H9 (cell line): ENCODE results near the gene TPGS2. TPM values are rescaled to one million over a fixed set of nuclear protein-coding genes. Genes with fewer than 3 reads are reported as not detected.

Source experiments
- DNase-seq: peaks from one replicate; pipeline ENCODE4 v3.0.0-alpha.2; 2017
- H2AFZ ChIP-seq: one replicate; pipeline ENCODE4 v1.6.1; 2013; ENCODE audit warnings: mild to moderate bottlenecking, low read length, control low read depth, moderate library complexity
- H2AK5ac ChIP-seq: 2 replicates; pipeline ENCODE4 v1.6.1; 2013; ENCODE audit warnings: low read length, control low read depth, mixed read lengths; ENCODE audit not compliant: insufficient read length
- H2BK120ac ChIP-seq: one replicate; pipeline ENCODE4 v1.6.1; 2013; ENCODE audit warnings: low read depth, mild to moderate bottlenecking, low read length, control low read depth, inconsistent platforms; ENCODE audit not compliant: poor library complexity, severe bottlenecking
- H2BK12ac ChIP-seq: 2 replicates; pipeline ENCODE4 v1.6.1; 2013; ENCODE audit warnings: low read length, control low read depth, mixed read lengths, low read depth; ENCODE audit not compliant: insufficient read length
- H2BK15ac ChIP-seq: 2 replicates; pipeline ENCODE4 v1.6.1; 2013; ENCODE audit warnings: low read depth, low read length, control low read depth
- H2BK20ac ChIP-seq: one replicate; pipeline ENCODE4 v1.6.1; 2013; ENCODE audit warnings: low read depth, mild to moderate bottlenecking, low read length, control low read depth, inconsistent platforms; ENCODE audit not compliant: poor library complexity, severe bottlenecking
- H2BK5ac ChIP-seq: 2 replicates; pipeline ENCODE4 v1.6.1; 2013; ENCODE audit warnings: low read length, control low read depth, mixed read lengths; ENCODE audit not compliant: insufficient read length
- H3K14ac ChIP-seq: 2 replicates; pipeline ENCODE4 v1.6.1; 2013; ENCODE audit warnings: low read length, control low read depth; ENCODE audit not compliant: insufficient read depth
- H3K18ac ChIP-seq: 2 replicates; pipeline ENCODE4 v1.6.1; 2013; ENCODE audit warnings: low read depth, mild to moderate bottlenecking, mixed read lengths, low read length, control low read depth; ENCODE audit not compliant: insufficient read length
- H3K23ac ChIP-seq: 2 replicates; pipeline ENCODE4 v1.6.1; 2013; ENCODE audit warnings: low read length, control low read depth, mixed read lengths, low read depth; ENCODE audit not compliant: insufficient read length
- H3K23me2 ChIP-seq: 2 replicates; pipeline ENCODE4 v1.6.1; 2013; ENCODE audit warnings: low read depth, mild to moderate bottlenecking, mixed read lengths, low read length, control low read depth; ENCODE audit not compliant: insufficient read length, poor library complexity, severe bottlenecking
- H3K27ac ChIP-seq: 2 replicates; pipeline ENCODE4 v1.5.1; 2013; ENCODE audit warnings: low read length, control low read depth, mixed read lengths, low read depth; ENCODE audit not compliant: insufficient read length
- H3K27me3 ChIP-seq: 2 replicates; pipeline ENCODE4 v1.6.1; 2013; ENCODE audit warnings: low read length, control low read depth, inconsistent platforms; ENCODE audit not compliant: insufficient read depth
- H3K4ac ChIP-seq: 2 replicates; pipeline ENCODE4 v1.6.1; 2013; ENCODE audit warnings: low read depth, mild to moderate bottlenecking, control low read depth, inconsistent platforms, low read length, moderate library complexity
- H3K4me1 ChIP-seq: 2 replicates; pipeline ENCODE4 v1.6.1; 2013; ENCODE audit warnings: low read length, control low read depth, inconsistent platforms; ENCODE audit not compliant: insufficient read depth
- H3K4me2 ChIP-seq: 2 replicates; pipeline ENCODE4 v1.6.1; 2013; ENCODE audit warnings: low read length, control low read depth, mixed read lengths; ENCODE audit not compliant: insufficient read length, insufficient read depth
- H3K56ac ChIP-seq: 2 replicates; pipeline ENCODE4 v1.6.1; 2013; ENCODE audit warnings: low read depth, mild to moderate bottlenecking, mixed read lengths, low read length, control low read depth; ENCODE audit not compliant: insufficient read length
- H3K79me1 ChIP-seq: 2 replicates; pipeline ENCODE4 v1.6.1; 2013; ENCODE audit warnings: low read depth, mild to moderate bottlenecking, moderate library complexity, low read length, control low read depth, inconsistent platforms; ENCODE audit not compliant: insufficient read depth, poor library complexity, severe bottlenecking
- H3K79me2 ChIP-seq: 2 replicates; pipeline ENCODE4 v1.6.1; 2013; ENCODE audit warnings: low read length, control low read depth, inconsistent platforms; ENCODE audit not compliant: insufficient read depth
- H3K9ac ChIP-seq: 2 replicates; pipeline ENCODE4 v1.6.1; 2013; ENCODE audit warnings: low read length, control low read depth, mixed read lengths; ENCODE audit not compliant: insufficient read length; ENCODE audit errors: extremely low read depth
- H3K9me3 ChIP-seq: one replicate; pipeline ENCODE4 v1.6.1; 2013; ENCODE audit warnings: low read depth, low read length, inconsistent platforms; ENCODE audit not compliant: control insufficient read depth
- H3T11ph ChIP-seq: one replicate; pipeline ENCODE4 v1.6.1; 2013; ENCODE audit warnings: mild to moderate bottlenecking, low read length, control low read depth, inconsistent platforms
- H4K20me1 ChIP-seq: one replicate; pipeline ENCODE4 v1.6.1; 2013; ENCODE audit not compliant: control insufficient read depth, insufficient read length, insufficient read depth
- H4K5ac ChIP-seq: 2 replicates; pipeline ENCODE4 v1.6.1; 2013; ENCODE audit warnings: low read depth, mild to moderate bottlenecking, mixed read lengths, low read length, control low read depth; ENCODE audit not compliant: insufficient read length
- H4K8ac ChIP-seq: replicated peaks from 2 replicates; pipeline ENCODE4 v1.6.1; 2013; ENCODE audit warnings: low read length, control low read depth, mixed read lengths, low read depth; ENCODE audit not compliant: insufficient read length
- H4K91ac ChIP-seq: 2 replicates; pipeline ENCODE4 v1.6.1; 2013; ENCODE audit warnings: low read depth, mild to moderate bottlenecking, moderate library complexity, mixed read lengths, low read length, control low read depth; ENCODE audit not compliant: insufficient read length
- H3K27ac Mint-ChIP-seq, 3 experiments: 2 replicates in 2 of 3; 3 replicates in 1 of 3; pipeline ENCODE4 v1.8.0; 2020 to 2021; ENCODE audit warnings: mixed read lengths in 3 of 3, mild to moderate bottlenecking in 1 of 3, moderate library complexity in 1 of 3
- H3K27me3 Mint-ChIP-seq: 2 replicates; pipeline ENCODE4 v1.8.0; 2021; ENCODE audit warnings: low read depth, mild to moderate bottlenecking, moderate library complexity, mixed read lengths
- H3K36me3 Mint-ChIP-seq, 3 experiments: 2 replicates in 2 of 3; 3 replicates in 1 of 3; pipeline ENCODE4 v1.8.0; 2020 to 2021; ENCODE audit warnings: low read depth in 3 of 3, mixed read lengths in 3 of 3; ENCODE audit not compliant: insufficient read depth in 1 of 3
- H3K4me1 Mint-ChIP-seq, 2 experiments: 2 replicates each; pipeline ENCODE4 v1.8.0; 2020; ENCODE audit warnings: mixed read lengths in 2 of 2
- H3K4me3 Mint-ChIP-seq, 2 experiments: 2 replicates in 1 of 2; 3 replicates in 1 of 2; pipeline ENCODE4 v1.8.0; 2020 to 2021; ENCODE audit warnings: mild to moderate bottlenecking in 2 of 2, mixed read lengths in 2 of 2, moderate library complexity in 1 of 2
- H3K9me3 Mint-ChIP-seq, 2 experiments: 2 replicates in 1 of 2; 3 replicates in 1 of 2; pipeline ENCODE4 v1.8.0; 2020; ENCODE audit warnings: mild to moderate bottlenecking in 2 of 2, mixed read lengths in 2 of 2, moderate library complexity in 1 of 2
- WGBS: extraction: QIAGEN DNeasy Blood & Tissue Kit; methylation state at CpG from one replicate; pipeline ENCODE4 v1.1.7; 2013; ENCODE audit warnings: missing lambda C conversion rate, low lambda C conversion rate, mixed read lengths; ENCODE audit not compliant: insufficient read length; ENCODE audit errors: extremely low coverage; 5-methylcytosine and 5-hydroxymethylcytosine counted together
- total RNA-seq: library from RNA; stranded (reverse); gene quantifications from 2 replicates; pipeline ENCODE4 v1.2.1, GENCODE V29; 2021
- TF ChIP-seq, protein P1 (sequence below): fragments of 200-600 bp; sonication (generic); conservative IDR thresholded peaks from 3 replicates; pipeline ENCODE4 v1.8.0; 2021; ENCODE audit warnings: antibody characterized with exemption, mild to moderate bottlenecking

Gene TPGS2
- total RNA-seq, 1 experiment from 2014 or later: 147 TPM

DNA sequence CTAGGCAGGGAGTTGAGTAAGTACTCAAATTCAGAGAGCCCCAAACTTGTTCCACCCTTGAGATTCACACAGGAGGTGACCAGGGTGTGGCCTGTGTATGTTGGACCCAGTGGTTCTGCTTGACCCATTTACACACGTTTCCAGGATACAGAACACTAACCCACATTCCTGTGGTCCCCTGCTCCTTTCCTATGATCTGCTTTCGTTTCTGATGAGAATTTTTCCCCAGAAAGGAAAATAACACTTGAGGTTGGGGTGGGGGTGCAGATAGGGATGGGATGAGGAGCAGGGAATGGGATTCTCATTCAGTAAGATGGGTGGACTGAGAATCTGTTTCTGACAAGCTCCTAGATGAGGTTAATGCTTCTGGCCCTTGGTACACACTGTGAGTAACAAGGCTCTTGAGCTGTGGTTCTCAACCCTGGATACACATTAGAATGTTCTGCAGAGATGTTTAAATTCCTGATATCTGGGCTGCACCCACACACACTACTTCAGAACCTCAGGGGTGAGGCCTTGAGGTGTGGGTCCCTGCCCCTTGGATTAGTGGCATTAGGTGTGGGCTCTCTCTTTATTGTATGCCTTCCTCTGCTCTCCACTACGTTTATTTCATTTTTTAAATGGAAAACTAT lies 58.4 kb downstream of the TPGS2 start:
- no peak overlapping the region for H2BK12ac ChIP-seq

More for the DNA sequence above, 58.4 kb downstream of the TPGS2 start:
- no peaks in the 10 kb centered on the region for H3K9me3 Mint-ChIP-seq
- no peak overlapping the region for H3K27ac Mint-ChIP-seq
- Histone ChIP-seq H3K4me2 (no peak overlapping the region), H3K9ac (no peak overlapping the region), H3K23me2 (no peaks in the 10 kb centered on the region), H2BK20ac (no peak overlapping the region), H3K14ac (no peak overlapping the region), H3K18ac (no peak overlapping the region), H3K56ac (no peak overlapping the region), H2BK15ac (no peak overlapping the region), H3K79me1 (no peaks in the 10 kb centered on the region), H2BK5ac (no peak overlapping the region), H4K20me1 (no peaks in the 10 kb centered on the region), H2AFZ (no peak overlapping the region), H3K4me1 (peaks cover 2% of the 10 kb centered on the region; the same call in 1 of the 2 replicates), H2AK5ac (no peak overlapping the region), H3K27ac (no peak overlapping the region), H3K9me3 (no peaks in the 10 kb centered on the region), H3K23ac (no peak overlapping the region), H3K27me3 (no peaks in the 10 kb centered on the region), H3K79me2 (no peaks in the 10 kb centered on the region), H4K5ac (no peak overlapping the region), H4K91ac (no peak overlapping the region), H4K8ac (no peak overlapping the region), H3T11ph (no peak overlapping the region), H3K4ac (no peak overlapping the region), H2BK120ac (no peak overlapping the region)
- no CpG with 5 or more reads among the region's 3 CpGs for WGBS
- no peaks in the 10 kb centered on the region for H3K36me3 Mint-ChIP-seq
- H3K4me3 Mint-ChIP-seq: no peak overlapping the region
- TF ChIP-seq, protein P1, sequence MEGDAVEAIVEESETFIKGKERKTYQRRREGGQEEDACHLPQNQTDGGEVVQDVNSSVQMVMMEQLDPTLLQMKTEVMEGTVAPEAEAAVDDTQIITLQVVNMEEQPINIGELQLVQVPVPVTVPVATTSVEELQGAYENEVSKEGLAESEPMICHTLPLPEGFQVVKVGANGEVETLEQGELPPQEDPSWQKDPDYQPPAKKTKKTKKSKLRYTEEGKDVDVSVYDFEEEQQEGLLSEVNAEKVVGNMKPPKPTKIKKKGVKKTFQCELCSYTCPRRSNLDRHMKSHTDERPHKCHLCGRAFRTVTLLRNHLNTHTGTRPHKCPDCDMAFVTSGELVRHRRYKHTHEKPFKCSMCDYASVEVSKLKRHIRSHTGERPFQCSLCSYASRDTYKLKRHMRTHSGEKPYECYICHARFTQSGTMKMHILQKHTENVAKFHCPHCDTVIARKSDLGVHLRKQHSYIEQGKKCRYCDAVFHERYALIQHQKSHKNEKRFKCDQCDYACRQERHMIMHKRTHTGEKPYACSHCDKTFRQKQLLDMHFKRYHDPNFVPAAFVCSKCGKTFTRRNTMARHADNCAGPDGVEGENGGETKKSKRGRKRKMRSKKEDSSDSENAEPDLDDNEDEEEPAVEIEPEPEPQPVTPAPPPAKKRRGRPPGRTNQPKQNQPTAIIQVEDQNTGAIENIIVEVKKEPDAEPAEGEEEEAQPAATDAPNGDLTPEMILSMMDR: no peak
- DNase-seq: no peak
- H3K4me1 Mint-ChIP-seq: peaks cover 10 to 11% of the 10 kb centered on the region in 2 experiments
- no peaks in the 10 kb centered on the region for H3K27me3 Mint-ChIP-seq
